ENCODE data around the gene RPL38.

RPL38 gene

DNA sequence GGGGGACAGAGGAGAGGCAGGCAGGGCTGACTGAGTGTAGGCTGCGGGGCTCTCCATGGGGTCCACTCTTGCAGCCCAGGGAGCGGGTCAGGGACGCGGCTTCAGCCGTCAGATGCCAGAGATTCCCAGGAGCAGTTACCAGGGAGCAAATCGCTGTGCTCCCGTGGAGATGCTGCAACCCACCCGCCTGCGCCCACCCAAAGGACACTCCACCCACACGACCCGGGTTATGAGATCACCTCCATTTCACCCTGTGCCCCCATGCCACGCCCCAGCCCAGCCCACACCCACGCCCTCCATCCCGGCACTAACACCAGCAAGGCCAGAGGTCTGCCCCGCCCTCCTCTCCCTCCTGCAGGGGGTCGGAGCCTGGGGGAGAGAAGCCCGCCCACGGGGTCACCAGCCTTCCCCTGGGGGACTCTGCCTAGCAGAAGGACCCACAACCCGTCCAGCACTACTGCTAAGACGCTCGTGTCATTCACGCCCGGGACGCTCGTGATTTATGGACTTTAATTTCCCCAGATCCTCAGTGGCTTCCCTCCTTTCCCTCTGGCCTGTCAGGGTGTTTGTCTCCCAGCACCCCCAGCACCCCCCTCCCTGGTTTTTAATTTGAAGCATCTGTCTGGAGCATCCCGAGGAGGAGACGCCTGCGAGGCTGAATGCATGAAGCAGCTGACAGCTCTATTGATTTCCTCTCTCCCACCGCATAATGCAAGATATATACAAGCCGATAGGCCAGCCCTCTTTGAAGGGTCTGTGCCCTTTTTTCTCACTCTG lies 6.7 kb upstream of the RPL38 start:
- Histone ChIP-seq H3K4me3 (ENCODE audit: low read length in 2 of 2) (no peak overlapping the region), H3K9ac (ENCODE audit: low read depth in 1 of 2, low read length in 2 of 2) (no peak overlapping the region), H3K27ac (ENCODE audit: low read depth in 2 of 2, low read length in 2 of 2) (no peak overlapping the region), H3K4me1 (ENCODE audit: control insufficient read depth in 2 of 2, insufficient read depth in 2 of 2, low read length in 2 of 2) (peaks cover 4 to 7% of the 10 kb centered on the region in 2 donors), H3K9me3 (ENCODE audit: control insufficient read depth in 2 of 2, low read length in 2 of 2) (no peaks in the 10 kb centered on the region), H3K36me3 (ENCODE audit: control insufficient read depth in 2 of 2, insufficient read depth in 2 of 2, low read length in 2 of 2) (no peaks in the 10 kb centered on the region), H3K27me3 (ENCODE audit: control insufficient read depth in 2 of 2, insufficient read depth in 2 of 2, low read length in 2 of 2) (peaks cover 20 to 32% of the 10 kb centered on the region in 2 donors)

- Histone ChIP-seq H3K4me3 (ENCODE audit: low read length in 2 of 2) (no peak overlapping the region), H3K4me1 (ENCODE audit: control insufficient read depth in 2 of 2, insufficient read depth in 2 of 2, low read length in 2 of 2) (peaks cover 4 to 6% of the 10 kb centered on the region in 2 donors), H3K27me3 (ENCODE audit: control insufficient read depth in 2 of 2, insufficient read depth in 2 of 2, low read length in 2 of 2) (peaks cover 24 to 36% of the 10 kb centered on the region in 2 donors), H3K36me3 (ENCODE audit: control insufficient read depth in 2 of 2, insufficient read depth in 2 of 2, low read length in 2 of 2) (no peaks in the 10 kb centered on the region), H3K9ac (ENCODE audit: low read depth in 1 of 2, low read length in 2 of 2) (no peak overlapping the region), H3K9me3 (ENCODE audit: control insufficient read depth in 2 of 2, low read length in 2 of 2) (no peaks in the 10 kb centered on the region), H3K27ac (ENCODE audit: low read depth in 2 of 2, low read length in 2 of 2) (no peak overlapping the region)
Measured at GRCh38 chr17:74197801-74198200, 5.7 kb upstream of the RPL38 start.

- peaks cover 0 to 4% of the 10 kb centered on the region in 2 donors for H3K4me1 ChIP-seq (ENCODE audit: control insufficient read depth in 2 of 2, insufficient read depth in 2 of 2, low read length in 2 of 2)
- peaks cover 24 to 36% of the 10 kb centered on the region in 2 donors for H3K27me3 ChIP-seq (ENCODE audit: control insufficient read depth in 2 of 2, insufficient read depth in 2 of 2, low read length in 2 of 2)
- H3K9me3 ChIP-seq (ENCODE audit: control insufficient read depth in 2 of 2, low read length in 2 of 2), result no peaks in the 10 kb centered on the region
- no peak overlapping the region for H3K4me3 ChIP-seq (ENCODE audit: low read length in 2 of 2)
- no peak overlapping the region for H3K9ac ChIP-seq (ENCODE audit: low read depth in 1 of 2, low read length in 2 of 2)
- H3K36me3 ChIP-seq (ENCODE audit: control insufficient read depth in 2 of 2, insufficient read depth in 2 of 2, low read length in 2 of 2), result no peaks in the 10 kb centered on the region
- no peak overlapping the region for H3K27ac ChIP-seq (ENCODE audit: low read depth in 2 of 2, low read length in 2 of 2)
Measured at GRCh38 chr17:74198694-74199093, 4.8 kb upstream of the RPL38 start.

- Histone ChIP-seq H3K9me3 (ENCODE audit: control insufficient read depth in 2 of 2, low read length in 2 of 2) (no peaks in the 10 kb centered on the region), H3K27me3 (ENCODE audit: control insufficient read depth in 2 of 2, insufficient read depth in 2 of 2, low read length in 2 of 2) (peaks cover 24 to 31% of the 10 kb centered on the region in 2 donors), H3K4me1 (ENCODE audit: control insufficient read depth in 2 of 2, insufficient read depth in 2 of 2, low read length in 2 of 2) (peaks cover 2 to 6% of the 10 kb centered on the region in 2 donors), H3K27ac (ENCODE audit: low read depth in 2 of 2, low read length in 2 of 2) (no peak overlapping the region), H3K36me3 (ENCODE audit: control insufficient read depth in 2 of 2, insufficient read depth in 2 of 2, low read length in 2 of 2) (no peaks in the 10 kb centered on the region), H3K4me3 (ENCODE audit: low read length in 2 of 2) (peak overlapping the region in 1 of 2 donors; percentile 17), H3K9ac (ENCODE audit: low read depth in 1 of 2, low read length in 2 of 2) (no peak overlapping the region)
Measured at GRCh38 chr17:74199306-74200092, 4.0 kb upstream of the RPL38 start.

DNA sequence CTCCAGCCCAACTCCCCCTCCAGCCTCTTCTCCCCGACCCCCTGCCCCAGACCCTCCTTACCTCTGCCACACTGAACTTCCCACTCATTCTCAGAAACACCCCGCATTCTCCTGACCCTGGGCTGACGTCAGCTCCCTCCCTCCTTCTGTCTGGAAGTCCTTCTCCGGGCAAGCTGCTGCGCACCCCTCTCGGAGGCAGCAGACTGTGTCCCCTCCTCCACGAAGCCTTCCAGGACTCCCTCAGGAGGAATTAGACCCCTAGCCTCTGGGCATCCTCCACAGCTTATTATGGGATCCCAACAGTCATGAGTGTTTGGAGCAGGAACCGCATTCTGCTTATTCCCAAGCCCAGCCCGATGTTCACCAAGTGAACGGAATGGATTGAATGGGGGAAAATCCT lies 3.4 kb upstream of the RPL38 start:
- Histone ChIP-seq H3K36me3 (ENCODE audit: control insufficient read depth in 2 of 2, insufficient read depth in 2 of 2, low read length in 2 of 2) (peaks cover under 1 to 3% of the 10 kb centered on the region in 2 donors), H3K9ac (ENCODE audit: low read depth in 1 of 2, low read length in 2 of 2) (no peak overlapping the region), H3K4me1 (ENCODE audit: control insufficient read depth in 2 of 2, insufficient read depth in 2 of 2, low read length in 2 of 2) (peaks cover 8 to 12% of the 10 kb centered on the region in 2 donors), H3K27ac (ENCODE audit: low read depth in 2 of 2, low read length in 2 of 2) (no peak overlapping the region), H3K9me3 (ENCODE audit: control insufficient read depth in 2 of 2, low read length in 2 of 2) (no peaks in the 10 kb centered on the region), H3K4me3 (ENCODE audit: low read length in 2 of 2) (no peak overlapping the region), H3K27me3 (ENCODE audit: control insufficient read depth in 2 of 2, insufficient read depth in 2 of 2, low read length in 2 of 2) (peaks cover 24 to 25% of the 10 kb centered on the region in 2 donors)

DNA sequence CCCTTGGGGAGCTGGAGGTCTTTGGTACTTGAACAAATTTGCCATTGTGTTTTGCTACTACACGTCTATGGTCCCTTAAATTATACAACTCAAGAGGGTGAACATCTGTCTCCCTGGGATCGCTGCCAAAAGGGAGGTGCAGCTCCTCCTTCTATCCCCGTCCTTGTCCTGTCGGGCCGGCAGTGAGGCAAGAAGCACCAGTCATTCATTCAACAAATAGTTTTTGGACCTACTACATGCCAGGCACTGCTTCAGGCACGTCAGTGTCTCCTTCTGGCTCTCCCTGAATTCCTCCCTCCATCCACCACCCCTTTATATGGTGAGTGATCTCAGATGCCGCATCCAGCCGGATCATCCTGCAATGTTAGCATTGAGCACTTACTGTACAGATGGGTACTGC lies 2.2 kb upstream of the RPL38 start:
- Histone ChIP-seq H3K4me1 (ENCODE audit: control insufficient read depth in 2 of 2, insufficient read depth in 2 of 2, low read length in 2 of 2) (peaks cover 13 to 19% of the 10 kb centered on the region in 2 donors), H3K27ac (ENCODE audit: low read depth in 2 of 2, low read length in 2 of 2) (no peak overlapping the region), H3K27me3 (ENCODE audit: control insufficient read depth in 2 of 2, insufficient read depth in 2 of 2, low read length in 2 of 2) (peaks cover 15 to 17% of the 10 kb centered on the region in 2 donors), H3K9me3 (ENCODE audit: control insufficient read depth in 2 of 2, low read length in 2 of 2) (no peaks in the 10 kb centered on the region), H3K4me3 (ENCODE audit: low read length in 2 of 2) (no peak overlapping the region), H3K9ac (ENCODE audit: low read depth in 1 of 2, low read length in 2 of 2) (no peak overlapping the region), H3K36me3 (ENCODE audit: control insufficient read depth in 2 of 2, insufficient read depth in 2 of 2, low read length in 2 of 2) (peaks cover 8 to 11% of the 10 kb centered on the region in 2 donors)

DNA sequence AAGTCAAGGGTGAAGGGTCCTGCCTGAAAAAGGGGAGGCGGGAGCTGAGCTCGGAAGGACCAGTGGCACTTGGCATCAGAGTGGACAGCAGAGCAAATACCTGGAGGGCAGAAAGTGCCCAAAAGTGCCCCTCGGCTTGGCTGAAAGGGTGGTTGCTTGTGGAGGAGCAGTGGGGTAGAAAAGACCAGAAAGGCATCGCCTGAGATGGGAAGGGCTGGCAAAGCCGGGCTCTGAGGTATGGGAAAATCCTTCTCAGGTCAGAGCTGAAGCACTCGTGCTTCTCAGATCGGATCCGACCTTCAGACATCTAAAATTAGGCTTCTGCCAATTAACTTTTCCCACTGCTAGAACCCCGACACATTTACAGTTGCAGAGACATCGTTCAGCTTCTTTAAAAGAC lies 1.5 kb upstream of the RPL38 start:
- Histone ChIP-seq H3K9me3 (ENCODE audit: control insufficient read depth in 2 of 2, low read length in 2 of 2) (no peaks in the 10 kb centered on the region), H3K27ac (ENCODE audit: low read depth in 2 of 2, low read length in 2 of 2) (no peak overlapping the region), H3K27me3 (ENCODE audit: control insufficient read depth in 2 of 2, insufficient read depth in 2 of 2, low read length in 2 of 2) (peaks cover 9 to 16% of the 10 kb centered on the region in 2 donors), H3K36me3 (ENCODE audit: control insufficient read depth in 2 of 2, insufficient read depth in 2 of 2, low read length in 2 of 2) (peaks cover 10 to 16% of the 10 kb centered on the region in 2 donors), H3K4me3 (ENCODE audit: low read length in 2 of 2) (no peak overlapping the region), H3K9ac (ENCODE audit: low read depth in 1 of 2, low read length in 2 of 2) (no peak overlapping the region), H3K4me1 (ENCODE audit: control insufficient read depth in 2 of 2, insufficient read depth in 2 of 2, low read length in 2 of 2) (peaks cover 14 to 19% of the 10 kb centered on the region in 2 donors)

DNA sequence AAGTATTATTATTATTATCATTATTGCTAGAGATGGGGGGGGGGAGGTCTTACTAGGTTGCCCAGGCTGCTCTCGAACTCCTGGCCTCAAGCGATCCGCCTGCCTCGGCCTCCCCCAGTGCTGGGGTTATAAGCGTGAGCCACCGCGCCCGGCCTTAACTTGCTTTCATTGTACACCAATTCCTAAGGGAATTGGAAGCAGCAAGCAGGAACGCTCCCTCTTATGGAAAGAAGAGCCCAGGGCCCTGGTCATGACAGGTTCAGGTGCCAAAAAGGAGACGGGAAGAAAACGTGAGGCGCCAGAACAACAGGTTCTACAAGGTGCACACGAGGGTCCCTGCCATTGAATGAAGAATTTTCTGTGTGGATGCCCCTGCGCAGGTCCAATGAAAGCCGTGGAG lies 540 bp upstream of the RPL38 start:
- H3K9me3 ChIP-seq (ENCODE audit: control insufficient read depth in 2 of 2, low read length in 2 of 2), result no peaks in the 10 kb centered on the region
- peaks cover 16 to 23% of the 10 kb centered on the region in 2 donors for H3K36me3 ChIP-seq (ENCODE audit: control insufficient read depth in 2 of 2, insufficient read depth in 2 of 2, low read length in 2 of 2)
- no peak overlapping the region for H3K9ac ChIP-seq (ENCODE audit: low read depth in 1 of 2, low read length in 2 of 2)
- no peak overlapping the region for H3K4me3 ChIP-seq (ENCODE audit: low read length in 2 of 2)
- H3K4me1 ChIP-seq (ENCODE audit: control insufficient read depth in 2 of 2, insufficient read depth in 2 of 2, low read length in 2 of 2), result peaks cover 19 to 20% of the 10 kb centered on the region in 2 donors
- H3K27ac ChIP-seq (ENCODE audit: low read depth in 2 of 2, low read length in 2 of 2), result no peak overlapping the region
- H3K27me3 ChIP-seq (ENCODE audit: control insufficient read depth in 2 of 2, insufficient read depth in 2 of 2, low read length in 2 of 2), result peaks cover 4 to 16% of the 10 kb centered on the region in 2 donors

- Histone ChIP-seq H3K4me1 (ENCODE audit: control insufficient read depth in 2 of 2, insufficient read depth in 2 of 2, low read length in 2 of 2) (peaks cover 19 to 23% of the 10 kb centered on the region in 2 donors), H3K9ac (ENCODE audit: low read depth in 1 of 2, low read length in 2 of 2) (peak overlapping the region; percentile 90 to 95)
Measured at GRCh38 chr17:74204474-74204873, 996 bp downstream of the RPL38 start.

DNA sequence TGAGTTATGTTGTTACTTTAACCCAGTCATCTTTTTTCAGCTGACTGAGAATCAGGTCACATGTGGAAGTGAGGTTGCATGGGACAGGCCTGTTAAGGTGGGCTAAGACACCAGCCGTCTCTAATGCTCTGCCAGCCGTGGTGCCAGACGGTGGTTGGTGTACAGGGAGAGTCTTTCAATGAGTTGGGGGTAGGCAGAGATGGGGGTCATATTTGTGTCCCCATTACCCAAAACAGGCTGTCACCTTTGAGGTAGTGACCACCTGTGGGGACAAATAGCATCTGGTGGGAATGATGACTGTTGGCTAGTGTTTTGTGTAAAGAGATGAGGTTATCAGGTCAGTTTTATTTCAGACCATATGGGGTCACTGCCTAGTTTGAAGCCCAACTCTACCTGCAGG lies 1.8 kb downstream of the RPL38 start:
- Histone ChIP-seq H3K4me3 (ENCODE audit: low read length in 2 of 2) (no peak overlapping the region), H3K9me3 (ENCODE audit: control insufficient read depth in 2 of 2, low read length in 2 of 2) (no peaks in the 10 kb centered on the region), H3K9ac (ENCODE audit: low read depth in 1 of 2, low read length in 2 of 2) (peak overlapping the region in 1 of 2 donors; percentile 36), H3K36me3 (ENCODE audit: control insufficient read depth in 2 of 2, insufficient read depth in 2 of 2, low read length in 2 of 2) (peaks cover 32 to 46% of the 10 kb centered on the region in 2 donors), H3K4me1 (ENCODE audit: control insufficient read depth in 2 of 2, insufficient read depth in 2 of 2, low read length in 2 of 2) (peaks cover 21 to 28% of the 10 kb centered on the region in 2 donors), H3K27ac (ENCODE audit: low read depth in 2 of 2, low read length in 2 of 2) (no peak overlapping the region), H3K27me3 (ENCODE audit: control insufficient read depth in 2 of 2, insufficient read depth in 2 of 2, low read length in 2 of 2) (peaks cover 4 to 10% of the 10 kb centered on the region in 2 donors)

More at GRCh38 chr17:74204474-74204873, 996 bp downstream of the RPL38 start:
- Histone ChIP-seq H3K4me3 (ENCODE audit: low read length in 2 of 2) (peak overlapping the region; percentile 96 to 98), H3K27me3 (ENCODE audit: control insufficient read depth in 2 of 2, insufficient read depth in 2 of 2, low read length in 2 of 2) (peaks cover 4 to 16% of the 10 kb centered on the region in 2 donors), H3K27ac (ENCODE audit: low read depth in 2 of 2, low read length in 2 of 2) (no peak overlapping the region), H3K36me3 (ENCODE audit: control insufficient read depth in 2 of 2, insufficient read depth in 2 of 2, low read length in 2 of 2) (peaks cover 28 to 38% of the 10 kb centered on the region in 2 donors), H3K9me3 (ENCODE audit: control insufficient read depth in 2 of 2, low read length in 2 of 2) (no peaks in the 10 kb centered on the region)

All from mucosa of rectum (tissue), 2 donors.